GM18867 (cell line): ENCODE measurements around the gene ATP9B.
"Not testable (repeated sequence)": the region's sequence is repeated elsewhere in the genome, so short reads cannot be mapped to it uniquely, and the experiment has no call there.

Experiments used
- ATAC-seq: cut with Tn5 transposase; IDR thresholded peaks from one replicate; pipeline ENCODE4 v1.9.1; 2021; ENCODE audit warnings: mild to moderate bottlenecking, moderate library complexity; ENCODE audit not compliant: unreplicated experiment

The ATP9B gene

DNA sequence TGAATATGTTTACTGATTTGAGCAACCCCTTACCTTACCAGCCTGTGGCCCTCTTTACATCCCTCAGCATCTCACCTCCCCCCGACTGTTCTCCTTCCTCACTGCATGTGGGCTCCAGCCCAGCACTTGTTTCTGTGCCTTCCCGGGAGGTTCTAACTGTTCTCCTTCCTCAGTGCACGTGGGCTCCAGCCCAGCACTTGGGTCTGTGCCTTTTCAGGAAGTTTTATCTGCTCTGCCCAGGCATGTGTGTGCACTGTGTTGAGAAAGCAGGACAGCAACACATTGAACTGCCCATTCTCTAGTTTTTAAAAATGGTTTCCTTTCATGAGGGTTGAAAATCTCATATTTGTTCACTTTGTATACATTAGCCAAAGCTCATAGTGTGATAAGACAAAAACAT lies 158.4 kb downstream of the ATP9B start:
- ATAC-seq = no peak

DNA sequence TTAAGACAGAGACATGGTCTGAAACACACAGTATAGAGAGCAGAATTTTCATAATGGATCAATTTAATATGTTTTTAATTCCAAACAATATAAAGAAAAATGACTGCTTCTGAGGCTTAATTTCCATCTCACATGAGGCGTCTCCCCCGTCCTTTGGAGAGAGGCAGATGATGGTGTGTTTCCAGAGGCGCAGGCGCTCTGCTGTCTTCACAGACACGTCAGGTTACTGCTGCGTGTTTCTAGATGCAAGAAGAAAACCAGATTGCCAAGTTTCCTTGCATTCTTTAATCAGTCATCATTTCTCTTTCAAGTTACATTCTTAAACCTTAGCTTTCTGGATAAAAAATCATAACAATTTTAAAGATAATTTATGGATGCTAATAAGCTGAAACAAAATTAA lies 160.2 kb downstream of the ATP9B start:
- no peak for ATAC-seq

DNA sequence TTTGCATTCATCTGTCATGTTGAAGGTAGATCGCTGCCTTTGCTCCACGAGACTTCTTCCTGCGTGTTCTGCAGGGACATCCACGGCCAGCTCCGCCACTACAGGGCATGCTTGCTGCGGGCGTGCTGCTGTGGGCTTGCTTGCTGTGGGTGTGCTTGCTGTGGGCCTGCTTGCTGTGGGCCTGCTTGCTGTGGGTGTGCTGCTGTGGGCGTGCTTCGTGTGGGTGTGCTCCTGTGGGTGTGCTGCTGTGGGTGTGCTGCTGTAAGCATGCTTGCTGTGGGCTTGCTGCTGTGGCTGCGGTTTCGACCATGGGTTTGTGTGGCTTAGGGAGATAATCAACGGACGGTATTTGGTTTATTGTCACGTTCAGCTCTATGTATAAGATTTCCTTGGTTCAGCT lies 165.2 kb downstream of the ATP9B start:
- ATAC-seq = no peak

DNA sequence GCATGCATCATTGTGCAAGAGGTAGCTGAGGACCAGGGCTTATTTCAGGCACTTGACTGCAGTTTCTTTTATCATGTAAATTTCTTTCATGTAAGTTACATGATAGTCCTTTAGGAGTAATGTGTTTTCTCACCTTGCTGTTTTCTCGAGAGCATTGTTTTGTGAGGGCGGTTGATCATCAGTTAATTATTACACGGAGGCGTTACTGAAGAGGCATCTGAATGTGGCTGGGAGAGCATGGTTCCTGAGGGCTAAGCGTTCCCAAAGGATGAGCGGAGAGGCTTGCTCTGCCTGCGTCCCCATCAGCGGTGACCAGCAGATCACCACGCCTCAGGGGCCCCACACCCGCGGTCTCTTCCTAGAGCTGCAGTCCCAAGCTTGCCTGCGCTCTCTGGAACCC lies 170.4 kb downstream of the ATP9B start:
- ATAC-seq = no peak

DNA sequence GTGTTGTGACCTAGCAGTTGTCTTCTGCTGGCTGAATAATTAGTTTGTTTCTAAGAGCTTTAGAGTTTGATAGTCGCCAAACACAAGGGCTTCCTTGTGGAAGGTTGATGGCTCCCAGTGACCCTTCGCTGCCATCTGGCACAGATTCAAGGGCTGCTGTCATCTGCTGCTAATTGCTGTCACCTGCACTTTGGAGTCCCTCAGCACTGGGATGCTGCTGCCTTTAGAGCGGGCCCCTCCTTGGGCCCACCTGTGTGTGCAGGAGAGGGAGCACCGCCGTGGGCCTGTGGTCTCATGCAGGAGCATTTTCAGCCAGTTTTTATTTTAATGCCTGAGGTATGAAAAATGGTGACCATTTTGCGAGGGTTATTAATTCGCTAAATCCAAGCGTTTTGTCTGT lies 172.6 kb downstream of the ATP9B start:
- no peak for ATAC-seq

DNA sequence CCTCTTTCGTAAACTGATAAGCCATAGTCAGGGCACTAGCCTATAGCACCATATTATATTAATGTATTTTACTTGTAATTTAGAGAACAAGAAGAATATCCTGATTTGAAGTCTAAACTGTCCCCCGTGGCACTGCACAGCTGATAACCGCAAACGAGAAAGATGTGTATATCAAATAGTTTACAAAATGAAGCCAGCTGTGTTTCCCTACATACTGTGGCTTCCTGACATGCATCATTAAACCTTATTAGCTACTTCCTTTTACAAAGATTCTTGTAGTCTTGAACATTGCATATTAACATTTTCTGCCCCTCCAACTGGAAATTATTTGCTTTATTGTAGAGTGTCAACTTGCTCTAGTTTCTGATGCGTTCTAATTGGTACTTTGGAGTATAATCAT lies 173.1 kb downstream of the ATP9B start:
- ATAC-seq = no peak

DNA sequence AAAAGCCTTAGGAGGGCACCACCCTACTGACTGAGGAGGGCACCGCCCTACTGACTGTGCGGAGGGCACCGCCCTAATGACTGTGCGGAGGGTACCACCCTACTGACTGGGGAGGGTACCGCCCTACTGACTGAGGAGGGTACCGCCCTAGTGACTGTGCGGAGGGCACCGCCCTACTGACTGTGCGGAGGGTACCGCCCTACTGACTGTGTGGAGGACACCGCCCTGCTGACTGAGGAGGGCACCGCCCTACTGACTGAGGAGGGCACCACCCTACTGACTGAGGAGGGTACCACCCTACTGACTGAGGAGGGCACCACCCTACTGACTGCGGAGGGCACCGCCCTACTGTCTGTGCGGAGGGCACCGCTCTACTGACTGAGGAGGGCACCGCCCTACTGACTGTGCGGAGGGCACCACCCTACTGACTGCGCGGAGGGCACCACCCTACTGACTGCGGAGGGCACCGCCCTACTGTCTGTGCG lies 176.4 kb downstream of the ATP9B start:
- no peak for ATAC-seq

DNA sequence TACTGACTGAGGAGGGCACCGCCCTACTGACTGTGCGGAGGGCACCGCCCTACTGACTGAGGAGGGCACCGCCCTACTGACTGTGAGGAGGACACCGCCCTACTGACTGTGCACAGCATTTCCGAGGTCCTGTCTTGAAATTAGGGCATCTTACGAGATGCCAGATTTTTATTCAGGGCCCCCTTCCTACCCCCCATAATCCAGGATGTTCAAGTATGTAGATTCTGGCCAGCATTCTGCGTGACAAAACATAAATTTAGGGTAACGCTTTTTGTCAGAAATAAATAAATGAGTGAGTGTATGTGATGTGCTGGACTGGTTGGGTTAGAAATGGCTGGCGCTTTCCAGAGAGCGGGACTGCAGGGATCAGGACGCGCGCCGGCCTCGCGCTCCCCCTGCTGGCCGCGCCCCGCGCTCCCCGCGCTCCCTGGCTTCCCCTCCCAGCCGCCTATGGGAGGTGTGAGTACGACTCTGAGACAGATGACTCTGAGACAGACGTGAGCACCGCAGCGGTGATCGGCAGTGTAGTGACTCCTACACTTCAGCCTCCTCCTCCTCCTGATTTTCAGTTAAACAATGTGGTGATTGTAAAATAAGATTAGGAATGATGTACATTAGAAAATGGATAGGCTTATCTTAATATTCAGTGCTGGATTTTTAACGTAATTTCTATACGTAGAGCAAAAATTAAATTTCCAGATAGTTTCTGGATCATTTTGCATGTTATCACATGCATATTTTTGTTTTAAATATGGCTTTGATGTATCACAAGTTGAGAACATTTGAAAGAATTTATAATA lies 177.3 kb downstream of the ATP9B start:
- peak; percentile 99 for ATAC-seq

DNA sequence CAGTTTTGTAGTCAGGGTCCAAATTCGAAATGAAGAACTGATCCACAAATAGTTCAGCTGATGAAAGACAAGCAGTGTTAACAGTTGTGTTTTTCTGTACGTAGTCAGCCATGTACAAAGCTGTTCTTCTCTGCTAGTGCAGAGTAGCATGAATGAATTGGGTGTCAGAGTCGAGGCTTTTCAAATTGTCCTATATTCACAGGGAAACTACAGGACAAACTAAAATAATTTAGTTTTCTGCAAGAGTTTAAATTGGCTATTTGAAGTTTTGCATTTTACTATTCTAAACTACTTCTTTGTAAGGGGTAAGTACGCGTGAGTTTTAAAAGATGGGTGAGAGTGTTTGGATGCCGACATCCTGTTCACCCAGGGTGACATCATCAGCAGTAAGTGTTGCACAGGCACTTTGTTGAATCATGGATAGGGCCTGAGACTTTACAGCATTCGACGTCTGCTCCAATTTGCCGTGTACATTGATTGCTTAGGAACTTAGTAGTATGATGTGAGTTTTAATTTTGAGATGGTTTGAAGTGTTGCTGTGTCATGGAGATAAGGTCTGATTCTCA lies 179.4 kb downstream of the ATP9B start:
- no peak for ATAC-seq

DNA sequence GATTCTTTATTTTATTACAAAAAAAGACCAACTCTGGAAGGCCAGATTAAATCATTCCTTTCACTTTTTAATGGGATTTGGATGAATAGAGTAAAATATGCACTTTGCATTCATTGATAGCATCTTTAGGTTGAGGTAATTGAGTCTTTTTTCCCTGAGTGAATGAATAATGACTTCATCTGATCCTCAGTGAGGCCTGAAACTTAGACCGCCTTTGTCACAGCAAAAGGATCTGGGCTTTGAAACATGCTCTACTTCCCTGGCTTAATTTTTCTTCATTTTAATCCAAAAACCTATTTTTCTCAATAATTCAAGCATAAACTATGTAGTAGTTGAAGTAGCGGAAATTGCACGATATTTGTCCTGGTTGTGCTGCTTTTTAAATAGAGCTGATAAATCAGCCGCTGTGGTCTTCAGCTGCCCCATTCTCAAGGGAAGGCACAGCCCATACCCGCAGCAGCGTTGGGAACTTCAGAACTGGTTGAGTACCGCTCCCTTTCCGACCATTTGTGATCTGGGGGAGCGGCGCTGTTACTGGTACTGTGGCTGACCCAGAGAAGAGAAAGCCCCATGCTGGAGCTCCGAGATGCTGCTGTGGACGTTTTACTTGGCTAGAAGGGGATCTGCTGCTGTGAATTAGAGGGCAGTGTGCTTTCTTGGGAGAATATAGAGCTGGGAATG lies 181.2 kb downstream of the ATP9B start:
- no peak for ATAC-seq

DNA sequence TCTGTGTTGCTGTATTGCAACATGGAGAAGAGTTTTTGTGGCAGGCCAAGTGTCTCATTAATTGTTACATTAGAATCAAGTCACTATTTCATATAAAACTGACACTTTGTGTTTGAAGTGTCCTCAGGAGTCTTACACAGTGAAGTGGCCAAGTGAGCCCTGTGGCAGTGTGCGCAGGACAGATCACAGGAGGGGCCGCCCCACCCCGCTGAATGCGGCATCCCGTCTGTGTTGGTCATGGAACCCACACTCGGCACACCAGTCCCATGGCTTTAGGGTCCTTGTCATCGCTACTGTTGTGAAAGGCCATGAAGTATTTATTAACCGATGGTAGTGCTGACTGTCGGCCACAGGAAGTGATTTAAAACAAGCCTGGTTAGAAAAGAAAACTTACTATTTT lies 181.8 kb downstream of the ATP9B start:
- ATAC-seq = no peak

DNA sequence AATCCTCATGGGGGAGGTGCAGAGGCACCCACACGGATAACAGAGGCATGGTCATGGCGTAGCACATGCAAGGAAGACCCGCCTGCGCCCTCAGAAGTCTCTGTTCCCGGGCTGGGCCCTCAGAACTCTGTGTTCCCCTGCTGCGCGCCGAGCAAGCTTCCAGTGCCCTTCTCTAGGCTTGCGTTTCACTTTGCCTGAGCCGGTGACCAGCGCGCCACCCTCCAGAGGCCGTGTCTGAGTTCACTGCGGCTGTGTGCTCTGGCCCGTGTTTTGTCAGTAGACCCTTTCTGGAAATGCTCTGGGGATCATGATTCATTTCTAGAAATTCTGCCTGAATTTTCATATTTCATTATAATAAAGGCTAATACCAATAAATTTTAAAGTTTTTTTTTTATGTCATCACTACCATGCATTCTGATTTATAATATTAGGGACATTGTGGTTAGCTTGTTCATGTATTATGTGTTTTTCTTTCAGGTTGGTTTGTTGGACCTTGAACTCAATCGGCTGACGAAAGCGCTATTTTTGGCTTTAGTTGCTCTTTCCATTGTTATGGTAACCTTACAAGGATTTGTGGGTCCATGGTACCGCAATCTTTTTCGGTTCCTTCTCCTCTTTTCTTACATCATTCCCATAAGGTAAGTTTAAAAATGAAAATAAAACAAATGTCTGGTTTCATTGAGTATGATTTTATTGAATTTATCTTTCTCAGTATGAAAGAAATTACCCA lies 183.9 kb downstream of the ATP9B start:
- no peak for ATAC-seq

DNA sequence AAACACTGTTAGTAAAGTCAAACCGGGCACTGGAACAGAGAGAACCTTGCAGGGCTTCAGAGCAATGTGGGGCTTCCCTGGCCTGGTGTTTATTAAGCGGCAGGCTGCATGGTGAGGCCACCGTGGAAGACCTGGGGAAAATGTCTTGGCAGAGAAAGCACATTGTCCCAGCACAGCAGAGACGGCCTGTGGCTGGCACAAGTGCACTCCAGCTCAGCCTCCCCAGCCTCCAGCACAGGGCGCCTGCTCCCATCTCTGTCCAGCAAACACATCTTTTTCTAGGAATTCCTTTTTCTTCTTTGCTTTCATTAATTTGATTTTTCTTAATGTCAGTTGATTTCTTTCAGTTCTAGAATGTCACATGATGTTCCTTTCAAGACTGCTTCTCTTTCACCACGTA lies 188.3 kb downstream of the ATP9B start:
- ATAC-seq = no peak

DNA sequence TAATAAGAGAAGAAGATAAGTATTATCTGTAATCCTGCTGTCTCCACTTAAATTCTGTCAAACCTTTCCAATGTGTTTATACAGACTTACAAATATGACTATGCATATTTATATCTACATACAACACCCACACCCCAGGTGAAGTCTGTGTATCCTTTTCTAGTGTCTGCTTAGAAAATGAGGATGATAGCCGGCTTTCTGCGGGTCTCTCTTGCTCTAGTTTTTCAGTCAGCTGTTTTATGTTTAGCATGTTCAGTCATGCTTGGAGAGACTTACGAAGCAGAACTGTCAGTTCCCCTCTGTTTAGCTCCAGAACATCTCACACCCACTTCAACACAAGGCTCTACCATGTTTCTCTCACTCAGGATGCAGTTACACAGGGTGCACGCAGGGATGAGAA lies 189.3 kb downstream of the ATP9B start:
- peak; percentile 70 for ATAC-seq

DNA sequence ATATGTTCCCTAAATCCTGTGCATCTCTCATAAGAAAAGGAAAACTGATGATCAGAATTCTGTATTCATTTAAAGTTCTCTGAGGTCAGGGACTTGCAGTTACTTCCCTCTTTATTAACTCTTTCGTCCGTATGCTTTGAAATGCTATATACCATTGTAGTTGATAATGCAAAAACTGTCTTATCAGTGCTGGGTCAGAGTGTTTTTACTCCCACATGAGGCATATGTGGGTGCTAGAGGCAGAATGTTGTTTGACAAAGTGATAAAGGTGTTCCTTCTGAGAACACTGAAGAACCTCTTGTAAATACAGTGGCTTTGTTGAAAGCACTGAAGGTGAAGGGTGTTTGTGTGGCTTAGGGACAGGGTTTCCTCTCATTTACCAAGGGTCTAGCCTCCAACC lies 190.0 kb downstream of the ATP9B start:
- ATAC-seq = no peak

DNA sequence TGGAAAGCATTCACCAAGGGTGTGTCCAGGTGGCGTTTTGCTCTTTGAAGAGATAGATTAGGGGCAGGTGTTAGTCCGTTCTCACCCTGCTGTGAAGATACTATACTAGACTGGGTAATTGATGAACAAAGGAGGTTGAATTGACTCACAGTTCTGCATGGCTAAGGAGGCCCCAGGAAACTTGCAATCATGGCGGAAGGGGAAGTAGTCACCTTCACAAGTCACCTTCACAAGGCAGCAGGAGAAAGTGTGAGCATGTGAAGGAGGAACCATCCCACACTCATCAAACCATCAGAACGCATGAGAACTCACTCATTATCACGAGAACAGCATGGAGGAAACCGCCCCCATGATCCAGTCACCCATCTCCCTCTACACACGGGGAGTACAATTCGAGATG lies 190.8 kb downstream of the ATP9B start:
- peak; percentile 78 for ATAC-seq

DNA sequence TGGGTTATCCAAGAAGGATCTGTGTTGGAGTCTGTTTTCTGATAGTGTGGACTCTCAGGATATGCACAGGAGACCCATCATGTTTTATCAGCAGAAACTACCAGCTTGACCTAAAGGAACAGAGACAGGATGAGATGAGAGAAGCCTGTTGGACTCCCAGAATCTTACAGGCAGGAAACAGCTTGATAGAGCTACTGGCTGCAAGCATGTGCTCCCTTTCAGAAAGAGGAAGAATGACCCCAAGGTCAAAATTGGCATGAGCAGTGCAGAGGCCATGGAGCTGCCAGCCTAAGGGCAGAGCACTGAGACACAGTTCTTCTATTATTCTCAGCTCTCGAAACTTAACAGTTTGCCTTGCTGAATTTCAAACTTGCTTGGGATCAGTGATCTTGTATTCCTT lies 191.3 kb downstream of the ATP9B start:
- ATAC-seq = no peak

DNA sequence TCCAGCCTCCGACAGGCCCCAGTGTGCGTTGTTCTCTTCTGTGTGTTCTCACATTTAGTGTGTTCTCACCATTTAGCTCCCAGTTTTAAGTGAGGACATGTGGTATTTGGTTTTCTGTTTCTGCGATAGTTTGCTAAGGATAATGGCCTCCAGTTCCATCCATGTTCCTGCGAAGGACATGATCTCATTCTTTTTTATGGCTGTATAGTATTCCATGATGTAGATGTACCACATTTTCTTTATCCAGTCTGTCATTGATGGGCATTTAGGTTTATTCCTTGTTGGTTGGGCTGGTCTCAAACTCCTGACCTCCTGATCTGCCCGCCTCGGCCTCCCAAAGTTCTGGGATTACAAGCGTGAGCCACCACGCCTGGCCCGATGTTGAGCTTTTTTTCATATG lies 195.9 kb downstream of the ATP9B start:
- not testable (repeated sequence) for ATAC-seq

DNA sequence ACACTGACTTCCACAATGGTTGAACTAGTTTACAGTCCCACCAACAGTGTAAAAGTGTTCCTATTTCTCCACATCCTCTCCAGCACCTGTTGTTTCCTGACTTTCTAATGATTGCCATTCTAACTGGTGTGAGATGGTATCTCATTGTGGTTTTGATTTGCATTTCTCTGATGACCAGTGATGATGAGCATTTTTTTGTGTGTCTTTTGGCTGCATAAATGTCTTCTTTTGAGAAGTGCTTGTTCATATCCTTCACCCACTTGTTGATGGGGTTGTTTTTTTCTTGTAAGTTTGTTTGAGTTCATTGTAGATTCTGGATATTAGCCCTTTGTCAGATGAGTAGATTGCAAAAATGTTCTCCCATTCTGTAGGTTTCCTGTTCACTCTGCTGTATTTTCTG lies 202.6 kb downstream of the ATP9B start:
- not testable (repeated sequence) for ATAC-seq

DNA sequence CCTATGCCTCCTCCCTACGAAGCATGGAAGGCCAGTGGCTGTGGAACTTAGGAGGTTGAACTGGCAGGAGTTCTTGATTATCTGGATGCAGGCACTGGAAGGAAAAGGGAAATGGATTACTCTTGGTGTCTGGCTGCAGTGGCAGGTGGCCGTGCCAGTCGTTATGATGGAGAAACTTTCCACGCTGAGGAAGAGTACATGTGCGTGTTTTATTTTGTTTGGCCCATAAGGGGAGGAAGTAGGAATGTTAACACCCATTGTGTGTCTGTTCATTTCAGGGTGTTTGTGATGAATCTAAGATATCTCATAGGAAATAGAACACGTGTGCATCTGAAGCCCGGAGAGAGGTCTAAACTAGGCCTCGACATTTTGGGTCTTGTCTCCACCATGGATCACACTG lies 203.7 kb downstream of the ATP9B start:
- ATAC-seq = no peak

DNA sequence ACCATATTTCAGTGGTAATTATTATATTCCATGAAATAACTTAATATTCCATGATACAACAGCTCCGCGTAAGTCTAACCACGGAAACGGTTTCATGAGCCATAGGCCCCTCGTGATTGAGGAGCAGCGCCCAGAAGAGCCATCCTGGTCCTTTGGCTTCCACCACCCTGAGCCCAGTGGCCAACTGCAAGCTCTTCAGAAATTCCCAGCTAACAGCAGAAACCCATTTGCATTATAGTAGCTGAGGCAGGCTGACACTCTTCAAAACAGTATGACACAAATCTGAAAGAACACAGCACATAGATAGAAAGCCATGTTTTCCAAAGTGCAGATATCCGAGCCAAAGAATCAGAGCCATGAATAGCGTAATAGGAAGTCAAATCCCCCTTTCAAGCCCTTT lies 205.6 kb downstream of the ATP9B start:
- peak; percentile 5 for ATAC-seq
